Retinal pigment epithelial cell (primary cell): ENCODE data around the gene FXR2.
"Not testable (repeated sequence)": the region's sequence is repeated elsewhere in the genome, so short reads cannot be mapped to it uniquely, and the experiment has no call there.

Experiments used
- DNase-seq: peaks from one replicate; pipeline ENCODE4 v3.0.0-alpha.2; 2010; ENCODE audit warnings: low read depth
- H3K4me3 ChIP-seq: 2 replicates; pipeline ENCODE4 v1.5.1; 2011; ENCODE audit warnings: mild to moderate bottlenecking, low read length, control low read depth, moderate library complexity
- TF ChIP-seq, protein P1 (sequence below): conservative IDR thresholded peaks from 2 replicates; pipeline ENCODE4 v1.5.1; 2011; ENCODE audit warnings: low read depth, low read length, control low read depth, inconsistent platforms

FXR2 gene

DNA sequence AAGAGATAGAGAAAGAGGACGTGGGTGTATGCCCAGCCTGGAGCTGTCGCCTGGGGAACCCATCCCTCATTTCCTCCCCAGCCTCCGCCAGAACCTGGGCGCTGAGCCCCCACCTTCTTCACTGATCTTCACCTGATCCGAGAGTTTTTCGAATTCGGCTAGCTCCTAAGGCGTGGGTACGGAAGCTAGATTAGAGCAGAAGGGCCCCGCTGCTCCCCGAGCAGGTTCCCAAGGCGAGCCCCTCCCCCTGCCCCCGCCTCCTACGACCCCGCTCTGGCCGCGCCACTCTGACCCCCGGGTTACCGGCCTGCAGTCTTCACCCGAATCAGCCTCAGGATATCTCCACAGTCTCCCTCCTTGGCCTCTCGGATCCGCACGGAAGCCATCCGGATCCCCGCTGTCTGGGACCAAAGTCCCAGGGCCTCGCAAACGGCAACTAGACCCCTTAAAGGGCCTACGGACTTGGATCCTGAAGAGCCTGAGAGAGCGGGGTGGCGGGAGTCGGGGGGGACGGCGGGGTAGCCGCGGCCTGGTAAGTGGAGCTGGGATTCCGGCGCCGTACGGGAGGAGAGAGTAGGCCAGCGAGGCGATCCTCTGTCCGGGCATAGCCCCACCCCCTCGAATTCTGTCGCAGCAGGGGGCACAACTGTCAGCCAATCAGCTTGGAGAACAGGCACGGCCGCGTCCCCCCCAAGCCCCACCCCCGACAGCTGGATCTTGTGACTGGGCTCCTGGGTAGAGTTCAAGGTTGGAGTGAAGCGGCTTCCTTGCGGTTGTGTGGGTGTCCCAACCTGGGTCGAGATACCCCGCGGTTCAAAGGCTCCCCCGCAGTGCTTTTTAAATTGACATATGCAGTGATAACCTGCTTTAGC, 12.8 kb upstream of the FXR2 start, which contains the start of gene SAT2:
Gene SAT2, minus strand, starts transcription at position 572 of the 872 bp plus-strand sequence. Its CDS starts 186 bp downstream, at position 386.
- TF ChIP-seq, protein P1, sequence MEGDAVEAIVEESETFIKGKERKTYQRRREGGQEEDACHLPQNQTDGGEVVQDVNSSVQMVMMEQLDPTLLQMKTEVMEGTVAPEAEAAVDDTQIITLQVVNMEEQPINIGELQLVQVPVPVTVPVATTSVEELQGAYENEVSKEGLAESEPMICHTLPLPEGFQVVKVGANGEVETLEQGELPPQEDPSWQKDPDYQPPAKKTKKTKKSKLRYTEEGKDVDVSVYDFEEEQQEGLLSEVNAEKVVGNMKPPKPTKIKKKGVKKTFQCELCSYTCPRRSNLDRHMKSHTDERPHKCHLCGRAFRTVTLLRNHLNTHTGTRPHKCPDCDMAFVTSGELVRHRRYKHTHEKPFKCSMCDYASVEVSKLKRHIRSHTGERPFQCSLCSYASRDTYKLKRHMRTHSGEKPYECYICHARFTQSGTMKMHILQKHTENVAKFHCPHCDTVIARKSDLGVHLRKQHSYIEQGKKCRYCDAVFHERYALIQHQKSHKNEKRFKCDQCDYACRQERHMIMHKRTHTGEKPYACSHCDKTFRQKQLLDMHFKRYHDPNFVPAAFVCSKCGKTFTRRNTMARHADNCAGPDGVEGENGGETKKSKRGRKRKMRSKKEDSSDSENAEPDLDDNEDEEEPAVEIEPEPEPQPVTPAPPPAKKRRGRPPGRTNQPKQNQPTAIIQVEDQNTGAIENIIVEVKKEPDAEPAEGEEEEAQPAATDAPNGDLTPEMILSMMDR = no peak
- DNase-seq = peak; percentile 59
- peak within 1 kb of the TSS; percentile 84 for H3K4me3 ChIP-seq

- H3K4me3 ChIP-seq = peak overlapping the region; percentile 84
- TF ChIP-seq, protein P1 = no peak
- no peak for DNase-seq
These were observed 12.2 kb upstream of the FXR2 start for GRCh38 chr17:7626956-7627249.

DNA sequence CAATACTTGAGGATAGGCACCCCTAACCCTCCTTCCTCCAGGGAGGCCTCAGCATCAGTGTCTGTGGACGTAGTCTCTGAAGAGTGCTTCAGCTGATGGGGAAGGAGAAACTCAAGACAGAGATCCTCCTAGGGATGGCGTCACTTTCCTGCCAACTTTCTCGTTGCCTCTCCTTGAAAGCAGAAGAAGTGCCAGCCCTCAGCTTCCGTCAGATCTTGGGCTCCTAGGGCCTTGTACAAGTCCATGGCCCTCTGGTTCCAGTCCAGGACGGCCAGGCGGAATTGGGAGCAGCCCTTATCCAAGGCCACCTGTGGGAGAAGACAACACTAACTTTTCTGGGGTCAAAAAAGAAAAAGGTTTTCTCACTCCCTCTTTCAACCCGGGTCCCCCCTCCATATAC, 11.6 kb upstream of the FXR2 start:
- DNase-seq = no peak
- TF ChIP-seq, protein P1 = no peak
- no peak overlapping the region for H3K4me3 ChIP-seq

DNA sequence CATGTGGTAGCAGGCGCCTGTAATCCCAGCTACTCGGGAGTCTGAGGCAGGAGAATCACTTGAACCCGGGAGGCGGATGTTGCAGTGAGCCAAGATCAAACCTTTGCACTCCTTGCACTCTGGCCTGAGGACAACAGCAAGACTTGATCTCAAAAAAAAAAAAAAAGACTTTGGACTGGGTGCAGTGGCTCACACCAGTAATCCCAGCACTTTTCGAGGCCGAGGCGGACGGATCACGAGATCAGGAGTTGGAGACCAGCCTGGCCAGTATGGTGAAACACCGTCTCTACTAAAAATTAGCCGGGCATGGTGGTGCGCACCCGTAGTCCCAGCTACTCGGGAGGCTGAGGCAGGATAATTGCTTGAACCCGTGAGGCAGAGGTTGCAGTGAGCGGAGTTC, 11.1 kb upstream of the FXR2 start:
- not testable (repeated sequence) for DNase-seq, H3K4me3 ChIP-seq

DNA sequence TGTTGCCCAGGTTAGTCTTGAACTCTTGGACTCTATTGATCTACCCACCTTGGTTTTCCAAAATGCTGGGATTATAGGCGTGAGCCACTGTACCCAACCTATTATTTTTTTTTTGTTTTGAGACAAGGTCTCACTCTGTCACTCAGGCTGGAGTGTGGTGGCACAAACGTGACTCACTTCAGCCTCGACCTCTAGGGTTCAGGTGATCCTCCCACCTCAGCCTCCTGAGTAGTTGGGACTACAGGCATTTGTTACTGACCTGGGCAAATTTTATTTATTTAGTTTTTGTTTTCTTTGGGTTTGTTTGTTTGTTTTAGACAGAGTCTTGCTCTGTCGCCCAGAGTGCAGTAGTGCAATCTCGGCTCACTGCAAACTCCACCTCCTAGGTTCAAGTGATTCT, 9.0 kb upstream of the FXR2 start:
- TF ChIP-seq, protein P1 = no peak
- no peak for DNase-seq
- no peak overlapping the region for H3K4me3 ChIP-seq

GRCh38 chr17:7620835-7621234, 6.1 kb upstream of the FXR2 start:
- DNase-seq = no peak
- no peak overlapping the region for H3K4me3 ChIP-seq
- TF ChIP-seq, protein P1 = no peak

GRCh38 chr17:7618608-7619007, 3.9 kb upstream of the FXR2 start:
- TF ChIP-seq, protein P1 = no peak
- no peak for DNase-seq
- no peak overlapping the region for H3K4me3 ChIP-seq
